CD14-positive monocyte (primary cell): ENCODE results near the gene PYCARD. TPM values are rescaled to one million over a fixed set of nuclear protein-coding genes. Genes with fewer than 3 reads are reported as not detected.

Experiments used
- DNase-seq, 3 donors: peaks; one replicate each; pipeline ENCODE4 v3.0.0-alpha.2; 2011 to 2022
- H2AFZ ChIP-seq: 2 replicates; pipeline ENCODE4 v1.6.0; 2012; ENCODE audit warnings: mild to moderate bottlenecking, low read depth, low read length, inconsistent platforms; ENCODE audit not compliant: insufficient read depth, poor library complexity, severe bottlenecking
- H3K27ac ChIP-seq, 2 donors: 1 replicate in 1 of 2; 2 replicates in 1 of 2; pipeline ENCODE4 v1.5.1; 2012 to 2013; ENCODE audit warnings: low read length in 2 of 2, control low read depth in 1 of 2, inconsistent platforms in 1 of 2, low read depth in 1 of 2, mild to moderate bottlenecking in 1 of 2
- H3K27me3 ChIP-seq, 2 donors: one replicate each; pipeline versions ENCODE4 v1.6.0 to v1.6.1; 2011 to 2013; ENCODE audit warnings: low read length in 2 of 2; ENCODE audit not compliant: control insufficient read depth in 2 of 2, insufficient read depth in 2 of 2
- H3K36me3 ChIP-seq, 2 donors: replicated peaks in 1 of 2; 1 replicate in 1 of 2; 2 replicates in 1 of 2; pipeline versions ENCODE4 v1.5.1 to v1.6.1; 2012 to 2013; ENCODE audit warnings: low read length in 2 of 2, control low read depth in 1 of 2, inconsistent platforms in 1 of 2, mild to moderate bottlenecking in 1 of 2; ENCODE audit not compliant: insufficient read depth in 2 of 2, control insufficient read depth in 1 of 2
- H3K4me1 ChIP-seq, 2 donors: 1 replicate in 1 of 2; 2 replicates in 1 of 2; pipeline versions ENCODE4 v1.5.1 to v1.6.1; 2012 to 2013; ENCODE audit warnings: low read length in 2 of 2, control low read depth in 1 of 2, inconsistent platforms in 1 of 2, mild to moderate bottlenecking in 1 of 2, moderate library complexity in 1 of 2; ENCODE audit not compliant: insufficient read depth in 2 of 2, control insufficient read depth in 1 of 2
- H3K4me2 ChIP-seq: replicated peaks from 2 replicates; pipeline ENCODE3; 2012; ENCODE audit warnings: low read length, moderate library complexity, mild to moderate bottlenecking; ENCODE audit not compliant: poor library complexity, severe bottlenecking; ENCODE audit errors: extremely low read depth
- H3K4me3 ChIP-seq, 3 experiments: fragments of 200-600 bp in 1 of 3; sonication (generic) in 1 of 3; replicated peaks in 1 of 3; 1 replicate in 2 of 3; 2 replicates in 1 of 3; pipeline ENCODE4 v1.5.1; 2011 to 2013; ENCODE audit warnings: low read length in 3 of 3, mild to moderate bottlenecking in 3 of 3, control low read depth in 2 of 3, low read depth in 2 of 3, inconsistent platforms in 1 of 3, moderate library complexity in 1 of 3
- H3K79me2 ChIP-seq: 2 replicates; pipeline ENCODE4 v1.6.0; 2012; ENCODE audit warnings: mild to moderate bottlenecking, control low read depth, inconsistent platforms, low read length, moderate library complexity; ENCODE audit not compliant: insufficient read depth
- H3K9ac ChIP-seq: 2 replicates; pipeline ENCODE4 v1.6.0; 2017; ENCODE audit warnings: low read length, mild to moderate bottlenecking; ENCODE audit not compliant: insufficient read depth, poor library complexity, severe bottlenecking
- H3K9me3 ChIP-seq, 2 donors: replicated peaks in 1 of 2; 1 replicate in 1 of 2; 2 replicates in 1 of 2; pipeline versions ENCODE4 v1.5.1 to v1.6.1; 2012 to 2013; ENCODE audit warnings: low read length in 2 of 2, control low read depth in 1 of 2; ENCODE audit not compliant: control insufficient read depth in 1 of 2, insufficient read depth in 1 of 2
- H4K20me1 ChIP-seq: 2 replicates; pipeline ENCODE4 v1.6.0; 2012; ENCODE audit warnings: mild to moderate bottlenecking, low read length, control low read depth, moderate library complexity; ENCODE audit not compliant: insufficient read depth
- H3K27ac Mint-ChIP-seq, 7 donors: one replicate each; pipeline ENCODE4 v1.8.0; 2020; ENCODE audit warnings: mild to moderate bottlenecking in 7 of 7, mixed read lengths in 7 of 7, moderate library complexity in 6 of 7, inconsistent platforms in 2 of 7
- H3K27me3 Mint-ChIP-seq, 3 donors: one replicate each; pipeline ENCODE4 v1.8.0; 2021 to 2022; ENCODE audit warnings: low read depth in 3 of 3, mild to moderate bottlenecking in 3 of 3, mixed read lengths in 3 of 3, moderate library complexity in 3 of 3, inconsistent platforms in 1 of 3
- H3K36me3 Mint-ChIP-seq, 2 donors: one replicate each; pipeline ENCODE4 v1.8.0; 2020; ENCODE audit warnings: mixed read lengths in 2 of 2, inconsistent platforms in 1 of 2, mild to moderate bottlenecking in 1 of 2
- H3K4me1 Mint-ChIP-seq: one replicate; pipeline ENCODE4 v1.8.0; 2020; ENCODE audit warnings: mild to moderate bottlenecking, mixed read lengths
- H3K4me3 Mint-ChIP-seq, 2 donors: one replicate each; pipeline ENCODE4 v1.8.0; 2020; ENCODE audit warnings: mild to moderate bottlenecking in 2 of 2, mixed read lengths in 2 of 2, moderate library complexity in 1 of 2
- H3K9me3 Mint-ChIP-seq, 7 donors: one replicate each; pipeline ENCODE4 v1.8.0; 2020 to 2022; ENCODE audit warnings: mixed read lengths in 7 of 7, mild to moderate bottlenecking in 6 of 7, moderate library complexity in 6 of 7, inconsistent platforms in 2 of 7
- WGBS: methylation state at CpG from one replicate; pipeline ENCODE4 v1.1.5; 2013; ENCODE audit warnings: missing lambda C conversion rate; ENCODE audit not compliant: insufficient coverage; 5-methylcytosine and 5-hydroxymethylcytosine counted together
- intact Hi-C, 2 donors: fragments of 100-400 bp; cut with micrococcal nuclease; formaldehyde crosslinking; loops; one replicate each; pipeline versions ENCODE4 v1.15.0 to v1.15.1; 2023
- polyA plus RNA-seq, 3 donors: library from polyadenylated mRNA; depleted of rRNA in 1 of 3; unstranded in 2 of 3; stranded (reverse) in 1 of 3; fragments of 300-500 nt in 2 of 3; fragments of >200 nt in 1 of 3; fragmentation: Illumina TruSeq in 2 of 3; gene quantifications; 1 replicate in 2 of 3; 2 replicates in 1 of 3; pipeline ENCODE4 v1.2.3, GENCODE V29; 2012 to 2021
- TF ChIP-seq, protein P1 (sequence below): fragments of 200-600 bp; IDR thresholded peaks from one replicate; pipeline ENCODE4 v1.8.0; 2022; ENCODE audit warnings: antibody characterized with exemption, mild to moderate bottlenecking

The PYCARD gene
- polyA plus RNA-seq, 3 donors: 214 to 400 (median 374) TPM

DNA sequence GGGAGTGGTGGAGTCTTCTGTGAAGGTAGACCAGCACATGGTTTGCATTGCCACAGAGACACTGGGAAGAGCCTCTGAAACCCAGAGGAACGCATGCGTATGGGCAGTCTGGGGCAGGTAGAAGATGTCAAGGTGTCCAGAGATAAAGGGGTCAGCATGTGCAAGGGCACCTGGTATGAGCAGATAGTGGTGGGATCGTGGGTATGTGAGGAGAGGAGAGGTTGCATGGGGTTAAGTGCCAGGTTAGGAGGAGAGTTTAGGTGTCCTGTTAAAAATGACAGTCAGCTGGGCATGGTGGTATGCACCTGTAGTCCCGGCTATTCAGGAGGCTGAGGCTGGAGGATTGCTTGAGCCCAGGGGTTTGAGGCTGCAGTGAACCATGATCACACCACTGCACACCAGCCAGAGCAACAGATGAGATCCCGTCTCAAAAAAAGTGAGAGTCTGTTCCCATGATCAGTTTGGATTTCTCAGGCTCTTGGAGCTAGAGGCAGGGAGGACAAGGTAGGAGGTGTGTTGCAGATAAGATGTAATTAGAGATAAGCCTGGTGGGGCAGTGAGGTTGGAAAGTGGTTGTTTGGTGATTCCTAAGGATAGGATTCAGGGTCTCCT, 3.0 kb downstream of the PYCARD start:
- intact Hi-C loops: loop anchor here (5.0 kb wide), 3 partner anchors 63 to 243 kb away; partner anchors contain the start of gene ZNF843 (in 1 of the 2)

DNA sequence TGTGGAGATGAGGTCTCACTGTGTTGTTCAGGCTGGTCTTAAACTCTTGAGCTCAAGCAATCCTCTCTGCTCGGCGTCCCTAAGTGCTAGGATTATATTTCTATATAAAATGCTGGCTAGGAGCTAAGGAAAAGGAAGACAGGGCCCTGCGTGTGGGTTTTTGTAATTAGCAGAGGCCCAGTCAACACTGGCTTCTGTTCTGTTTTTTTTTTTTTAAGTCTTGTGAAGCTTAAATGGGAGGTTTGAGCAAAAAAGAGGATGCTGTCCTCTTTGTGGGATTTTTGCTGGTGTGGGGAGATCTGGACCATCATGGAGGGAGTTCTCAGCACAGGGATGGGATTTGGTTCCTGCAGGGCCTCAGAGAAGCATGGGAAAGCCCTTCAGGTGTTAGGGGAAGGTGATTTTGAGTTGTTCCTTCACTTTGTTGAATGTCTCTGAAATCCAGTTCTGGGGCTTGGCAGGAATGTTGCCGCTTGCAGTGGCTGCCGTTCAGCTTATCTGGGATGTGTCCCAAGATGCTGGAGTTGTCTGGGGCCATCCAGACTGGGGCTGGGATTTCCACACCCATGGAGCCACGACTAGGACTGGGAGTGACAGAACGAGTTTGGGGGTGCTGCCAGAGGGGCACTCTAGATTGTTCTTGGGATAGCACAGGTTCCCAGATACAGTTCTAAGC, 4.2 kb downstream of the PYCARD start:
- WGBS: 60% methylated on average over 6 of the region's 7 CpGs
- Histone ChIP-seq H3K4me1 (peaks cover 45 to 57% of the 10 kb centered on the region in 2 donors), H3K79me2 (peaks cover 81% of the 10 kb centered on the region), H3K27me3 (no peaks in the 10 kb centered on the region), H3K36me3 (peaks cover 44 to 64% of the 10 kb centered on the region in 2 donors), H3K4me2 (no peak overlapping the region), H3K9ac (no peak overlapping the region), H3K27ac (peak overlapping the region in 1 of 2 donors; percentile 49), H2AFZ (no peak overlapping the region), H3K4me3 (no peak overlapping the region), H3K9me3 (no peaks in the 10 kb centered on the region), H4K20me1 (peaks cover 89% of the 10 kb centered on the region)
- no peak overlapping the region for H3K4me3 Mint-ChIP-seq
- DNase-seq: no peak
- H3K9me3 Mint-ChIP-seq: no peaks in the 10 kb centered on the region
- TF ChIP-seq, protein P1, sequence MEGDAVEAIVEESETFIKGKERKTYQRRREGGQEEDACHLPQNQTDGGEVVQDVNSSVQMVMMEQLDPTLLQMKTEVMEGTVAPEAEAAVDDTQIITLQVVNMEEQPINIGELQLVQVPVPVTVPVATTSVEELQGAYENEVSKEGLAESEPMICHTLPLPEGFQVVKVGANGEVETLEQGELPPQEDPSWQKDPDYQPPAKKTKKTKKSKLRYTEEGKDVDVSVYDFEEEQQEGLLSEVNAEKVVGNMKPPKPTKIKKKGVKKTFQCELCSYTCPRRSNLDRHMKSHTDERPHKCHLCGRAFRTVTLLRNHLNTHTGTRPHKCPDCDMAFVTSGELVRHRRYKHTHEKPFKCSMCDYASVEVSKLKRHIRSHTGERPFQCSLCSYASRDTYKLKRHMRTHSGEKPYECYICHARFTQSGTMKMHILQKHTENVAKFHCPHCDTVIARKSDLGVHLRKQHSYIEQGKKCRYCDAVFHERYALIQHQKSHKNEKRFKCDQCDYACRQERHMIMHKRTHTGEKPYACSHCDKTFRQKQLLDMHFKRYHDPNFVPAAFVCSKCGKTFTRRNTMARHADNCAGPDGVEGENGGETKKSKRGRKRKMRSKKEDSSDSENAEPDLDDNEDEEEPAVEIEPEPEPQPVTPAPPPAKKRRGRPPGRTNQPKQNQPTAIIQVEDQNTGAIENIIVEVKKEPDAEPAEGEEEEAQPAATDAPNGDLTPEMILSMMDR: no peak
- H3K27me3 Mint-ChIP-seq: peaks cover 0 to 1% (median 0%) of the 10 kb centered on the region in 3 donors
- peak overlapping the region in 4 of 7 donors; percentile 27 to 84 (median 66) for H3K27ac Mint-ChIP-seq
- H3K36me3 Mint-ChIP-seq: peaks cover 42 to 72% of the 10 kb centered on the region in 2 donors
- peaks cover 57% of the 10 kb centered on the region for H3K4me1 Mint-ChIP-seq
- intact Hi-C loops: no loop called here

More for the DNA sequence above, 3.0 kb downstream of the PYCARD start:
- Mint-ChIP-seq H3K36me3 (peaks cover 33 to 61% of the 10 kb centered on the region in 2 donors), H3K4me1 (peaks cover 68% of the 10 kb centered on the region), H3K4me3 (no peak overlapping the region), H3K27ac (peak overlapping the region in 6 of 7 donors; percentile 8 to 87 (median 25)), H3K9me3 (no peaks in the 10 kb centered on the region), H3K27me3 (peaks cover 0 to 1% (median under 1%) of the 10 kb centered on the region in 3 donors)
- H3K36me3 ChIP-seq: peaks cover 32 to 52% of the 10 kb centered on the region in 2 donors
- no peak overlapping the region for H3K9ac ChIP-seq
- H4K20me1 ChIP-seq: peaks cover 77% of the 10 kb centered on the region
- H3K27ac ChIP-seq: no peak overlapping the region
- no peaks in the 10 kb centered on the region for H3K9me3 ChIP-seq
- H2AFZ ChIP-seq: no peak overlapping the region
- TF ChIP-seq, protein P1: no peak
- H3K4me2 ChIP-seq: no peak overlapping the region
- DNase-seq: no peak
- H3K27me3 ChIP-seq: no peaks in the 10 kb centered on the region
- peaks cover 57 to 69% of the 10 kb centered on the region in 2 donors for H3K4me1 ChIP-seq
- H3K79me2 ChIP-seq: peaks cover 75% of the 10 kb centered on the region
- WGBS: 98% methylated on average over 4 of the region's 5 CpGs
- H3K4me3 ChIP-seq: no peak overlapping the region
